ENCODE results near the gene FSCN2. TPM values are rescaled to one million over a fixed set of nuclear protein-coding genes. Genes with fewer than 3 reads are reported as not detected.
A peak's percentile ranks its signal among the peaks of the same experiment; 100 is the strongest.

The FSCN2 gene
- total RNA-seq, 1 experiment from 2014 or later = 0.62 TPM

GRCh38 chr17:81552244-81553017 is 24.3 kb downstream of the FSCN2 start, which contains the start of gene FAAP100:
TSS of gene FAAP100 (minus strand) at chr17:81552353. CDS start at chr17:81552330, 23 bp downstream.
- DNase-seq (ENCODE audit: extremely low read depth, low read depth) = peak; percentile 77

DNA sequence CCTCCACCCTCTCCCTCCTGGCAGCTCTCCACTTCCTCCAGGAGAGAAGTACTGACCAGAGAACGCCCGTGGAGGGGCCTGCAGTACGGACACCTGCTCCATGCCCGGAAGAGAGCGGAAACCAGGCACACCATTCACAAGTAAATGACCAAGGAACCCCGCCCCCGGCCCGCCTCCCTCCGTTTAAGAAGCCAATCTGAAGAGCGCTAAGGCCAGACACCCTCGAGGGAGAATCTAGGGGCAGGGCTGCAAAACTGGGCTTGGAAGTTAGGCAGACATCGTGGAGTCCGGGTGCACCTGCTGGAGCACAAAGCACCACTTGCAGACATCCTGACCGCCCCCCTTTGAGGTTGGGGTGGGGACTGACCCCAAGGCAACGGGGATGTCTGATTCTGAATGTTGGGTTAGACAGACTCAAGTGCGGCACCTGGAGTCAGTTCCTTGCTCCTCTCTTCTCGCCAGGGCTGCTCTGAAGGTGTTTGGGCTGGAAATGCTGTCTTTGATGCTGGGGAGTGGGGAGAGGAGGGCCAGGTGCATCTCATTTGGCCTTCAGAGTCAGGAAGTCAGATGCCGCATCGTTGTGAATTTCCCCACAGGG is 24.9 kb downstream of the FSCN2 start:
- peak; percentile 81 for DNase-seq (ENCODE audit: extremely low read depth, low read depth)

DNA sequence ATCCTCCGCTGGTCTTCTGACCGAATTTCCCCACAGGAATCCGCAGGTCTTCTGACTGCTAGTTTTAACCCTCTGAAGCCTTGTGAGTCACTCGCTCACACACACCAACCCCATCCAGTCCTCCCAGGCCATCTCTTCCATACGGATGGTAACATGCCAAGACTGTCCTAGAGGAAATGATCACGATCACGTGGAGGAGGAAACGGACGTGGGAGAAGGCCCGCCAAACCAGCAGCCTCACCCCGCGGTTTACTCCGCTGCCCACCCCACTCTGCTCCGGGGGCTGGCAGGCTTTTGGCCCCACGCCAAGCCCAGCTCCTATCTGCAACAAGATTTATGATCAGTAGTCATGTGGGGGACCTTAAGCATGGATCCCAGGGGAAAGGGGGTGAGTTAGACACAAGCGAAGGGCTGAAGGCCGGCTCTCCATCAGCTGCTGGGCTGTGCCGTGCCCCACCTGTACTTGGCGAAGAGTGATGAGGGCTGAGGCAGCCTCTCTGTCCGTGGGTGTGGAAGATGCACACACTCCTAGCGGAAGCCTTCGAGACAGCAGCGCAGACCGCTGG is 25.5 kb downstream of the FSCN2 start:
- DNase-seq (ENCODE audit: extremely low read depth, low read depth) = peak; percentile 18

- DNase-seq (ENCODE audit: extremely low read depth, low read depth) = no peak
Observed at GRCh38 chr17:81556175-81556691, 28.1 kb downstream of the FSCN2 start.

DNA sequence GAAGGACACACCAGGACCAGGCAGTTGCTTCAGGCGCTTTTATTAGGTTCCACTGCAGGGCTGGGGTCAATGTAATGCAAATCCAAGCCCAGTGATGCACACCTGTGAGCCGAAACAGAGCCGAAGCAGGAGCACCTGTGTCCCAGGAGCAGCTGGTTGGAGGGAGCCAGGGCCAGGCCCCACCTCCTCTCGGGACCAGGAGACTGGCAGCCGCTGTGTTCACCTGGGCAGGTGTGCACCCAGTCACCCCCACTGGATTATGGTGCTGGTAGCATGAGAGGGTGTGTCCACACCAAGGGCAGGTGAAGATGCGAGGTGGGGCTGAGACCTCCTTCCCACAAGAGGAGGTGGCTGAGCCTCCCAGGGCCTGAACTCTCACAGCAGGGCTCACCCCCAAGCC is 28.7 kb downstream of the FSCN2 start:
- DNase-seq (ENCODE audit: extremely low read depth, low read depth) = no peak

DNA sequence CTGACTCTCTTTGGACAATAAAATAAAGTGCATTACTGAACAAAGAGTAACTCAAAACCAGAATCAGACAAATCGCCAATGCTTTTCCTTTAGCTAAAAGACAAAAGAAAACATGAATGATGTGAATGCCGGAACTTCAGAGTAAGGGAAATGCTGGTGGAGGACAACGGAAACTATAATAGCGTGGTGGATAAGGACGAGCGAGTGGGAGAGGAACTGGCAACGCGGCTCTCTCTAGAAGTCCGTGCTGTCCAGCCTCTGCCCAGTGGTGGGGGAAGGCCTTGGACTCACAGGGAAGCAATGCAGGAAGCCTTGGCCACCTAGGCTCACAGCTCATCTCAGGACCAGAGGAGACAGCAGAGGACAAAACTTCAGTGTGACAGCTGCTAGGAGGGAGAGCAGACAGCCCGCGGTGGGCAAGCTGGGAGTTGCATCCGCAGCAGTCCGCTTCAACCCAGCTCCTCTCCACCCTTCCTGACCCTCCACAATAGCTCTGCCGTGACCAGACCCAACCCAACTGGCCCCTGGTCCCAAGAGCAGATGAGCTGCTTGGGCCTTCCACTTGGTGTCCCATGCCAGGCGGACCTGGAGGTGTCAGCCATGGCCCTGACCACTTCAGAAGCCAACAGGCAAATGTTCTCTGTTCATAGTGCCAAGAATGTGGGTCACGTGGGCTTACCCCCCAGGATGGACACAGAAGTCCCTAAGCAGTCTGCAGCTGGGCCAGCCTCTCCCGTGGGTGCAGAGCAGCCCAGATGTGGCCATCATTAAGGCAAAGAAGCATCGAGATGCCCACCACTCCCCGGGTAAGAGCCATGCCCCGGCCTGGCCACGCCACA is 29.3 kb downstream of the FSCN2 start:
- DNase-seq (ENCODE audit: extremely low read depth, low read depth) = no peak

DNA sequence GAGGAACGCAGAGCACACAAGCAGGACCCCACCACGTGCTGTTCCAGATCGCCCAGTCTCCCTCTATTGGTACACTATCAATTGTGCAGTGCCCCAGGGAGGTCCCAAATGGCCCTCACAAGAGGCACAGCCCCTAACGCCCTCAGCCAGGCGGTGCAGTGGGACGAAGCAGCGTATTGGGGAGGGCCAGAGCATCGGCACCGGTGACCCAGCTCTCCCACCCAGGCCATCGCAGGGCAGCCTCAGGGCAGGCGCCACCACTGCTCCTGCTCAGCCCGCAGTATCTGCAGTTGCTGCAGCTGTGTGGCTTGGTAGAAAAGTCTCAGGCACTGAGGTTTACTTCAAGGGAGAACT is 29.9 kb downstream of the FSCN2 start:
- DNase-seq (ENCODE audit: extremely low read depth, low read depth) = no peak

GRCh38 chr17:81558941-81559806 is 31.0 kb downstream of the FSCN2 start:
- DNase-seq (ENCODE audit: extremely low read depth, low read depth) = peak; percentile 36

- no peak for DNase-seq (ENCODE audit: extremely low read depth, low read depth)
Observed at GRCh38 chr17:81561494-81561885, 33.3 kb downstream of the FSCN2 start.

GRCh38 chr17:81563861-81564586 is 35.8 kb downstream of the FSCN2 start:
- DNase-seq (ENCODE audit: extremely low read depth, low read depth) = no peak

DNA sequence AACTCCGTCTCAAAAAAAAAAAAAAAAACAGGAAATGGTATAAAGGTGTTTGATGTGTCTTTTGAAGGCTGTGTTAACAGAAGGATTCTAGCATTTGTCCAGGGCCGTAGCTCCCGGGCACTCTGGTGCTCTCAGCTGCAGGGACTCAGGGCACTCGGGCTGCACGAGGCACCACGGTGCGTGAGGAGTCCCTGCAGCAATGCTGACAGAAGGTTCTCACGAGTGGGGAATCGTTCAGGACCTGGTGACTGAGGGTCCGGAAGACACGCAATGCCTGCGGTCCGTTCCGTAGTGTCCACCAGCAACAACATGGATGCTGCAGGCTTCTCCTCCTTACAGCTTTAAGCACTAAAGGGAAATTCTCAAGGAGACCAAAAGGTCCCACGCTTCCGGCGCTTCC is 36.6 kb downstream of the FSCN2 start:
- DNase-seq (ENCODE audit: extremely low read depth, low read depth) = no peak

DNA sequence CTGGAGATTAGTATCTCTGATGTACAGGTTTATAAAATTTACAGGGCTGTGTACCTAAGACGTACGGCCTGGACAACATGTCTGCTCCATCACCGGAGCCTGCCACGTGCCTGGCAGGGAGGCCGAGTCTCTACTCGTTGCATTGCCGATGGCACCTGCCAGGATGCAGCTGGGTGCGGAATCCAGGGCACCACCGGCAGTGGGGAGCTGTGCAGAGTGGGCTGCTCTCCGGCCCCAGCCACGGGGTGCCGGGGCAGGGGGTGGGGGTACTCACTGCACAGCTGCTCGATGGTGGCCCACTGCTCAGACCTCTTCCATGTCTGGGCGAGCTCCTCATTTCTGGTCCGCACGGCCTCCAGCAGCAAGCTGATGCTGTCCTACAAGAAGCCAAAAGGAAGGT is 37.1 kb downstream of the FSCN2 start:
- DNase-seq (ENCODE audit: extremely low read depth, low read depth) = no peak

DNA sequence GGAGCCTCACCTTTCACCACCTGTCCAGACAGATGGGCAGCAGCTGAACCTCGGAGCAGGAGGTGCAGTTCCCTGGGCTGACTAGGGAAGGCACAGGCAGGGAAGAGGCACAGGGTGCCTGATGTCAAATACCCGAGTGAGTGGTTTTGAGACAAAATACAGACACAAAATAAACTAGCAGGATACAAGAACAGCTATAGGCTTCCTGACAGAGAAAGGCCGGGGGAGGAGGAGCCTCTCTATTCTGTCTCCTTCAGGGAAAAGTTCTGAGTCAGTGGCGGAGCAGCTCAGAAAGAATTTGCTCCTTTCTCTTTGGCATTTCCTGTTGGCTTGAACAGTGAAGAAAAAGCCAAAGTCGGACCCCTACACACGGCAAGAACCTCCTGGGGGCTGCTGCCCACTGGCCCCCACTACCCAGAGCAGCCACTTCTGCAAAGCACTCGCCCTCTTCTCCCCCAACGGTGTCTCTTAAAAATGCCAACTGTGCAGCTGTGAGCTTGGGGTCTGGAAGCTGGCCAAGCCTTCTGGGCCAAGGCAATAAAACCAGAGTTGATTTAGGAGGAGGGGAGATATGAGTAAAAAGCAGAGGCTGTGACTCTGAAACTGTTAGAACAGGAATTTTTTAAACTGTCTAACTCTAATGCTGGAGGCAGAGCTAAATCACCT is 38.4 kb downstream of the FSCN2 start:
- DNase-seq (ENCODE audit: extremely low read depth, low read depth) = peak; percentile 41

DNA sequence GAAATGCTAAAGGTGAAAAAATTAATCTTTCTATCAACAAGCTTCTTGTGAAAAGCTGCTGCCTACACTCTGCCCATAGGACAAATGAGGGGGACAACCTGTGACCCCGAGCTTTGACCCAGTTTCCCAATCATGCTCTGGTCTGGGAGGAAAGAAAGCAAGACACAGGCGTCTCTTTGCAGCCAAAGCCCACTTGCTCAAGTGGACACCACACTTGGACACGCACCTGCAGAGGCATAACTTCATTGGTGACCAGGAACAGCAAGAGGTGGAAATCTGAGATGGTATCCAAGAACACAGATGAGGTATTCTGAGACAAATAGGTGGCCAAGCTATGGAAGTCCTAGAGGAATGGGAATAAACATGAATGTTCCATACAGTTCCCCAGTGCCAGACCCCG is 39.0 kb downstream of the FSCN2 start:
- no peak for DNase-seq (ENCODE audit: extremely low read depth, low read depth)

DNA sequence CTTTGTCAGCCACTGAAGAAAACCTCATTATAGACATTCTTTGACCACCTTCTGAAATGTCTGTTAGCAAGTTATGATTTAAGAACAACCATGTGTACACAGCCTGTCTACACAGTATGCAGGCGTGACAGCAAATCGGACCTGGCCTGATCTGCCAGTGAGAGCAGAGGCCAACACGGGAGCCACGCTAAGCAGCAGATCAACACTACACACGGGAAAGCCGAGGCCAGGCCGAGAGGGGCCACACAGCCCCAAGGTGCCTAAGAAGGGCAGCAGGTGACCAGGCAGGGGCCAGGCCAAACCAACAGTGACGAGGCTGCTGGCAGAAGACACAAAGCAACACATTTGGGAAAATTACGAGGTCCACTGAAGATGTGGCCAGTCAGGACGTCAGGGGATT is 40.2 kb downstream of the FSCN2 start:
- DNase-seq (ENCODE audit: extremely low read depth, low read depth) = no peak

DNA sequence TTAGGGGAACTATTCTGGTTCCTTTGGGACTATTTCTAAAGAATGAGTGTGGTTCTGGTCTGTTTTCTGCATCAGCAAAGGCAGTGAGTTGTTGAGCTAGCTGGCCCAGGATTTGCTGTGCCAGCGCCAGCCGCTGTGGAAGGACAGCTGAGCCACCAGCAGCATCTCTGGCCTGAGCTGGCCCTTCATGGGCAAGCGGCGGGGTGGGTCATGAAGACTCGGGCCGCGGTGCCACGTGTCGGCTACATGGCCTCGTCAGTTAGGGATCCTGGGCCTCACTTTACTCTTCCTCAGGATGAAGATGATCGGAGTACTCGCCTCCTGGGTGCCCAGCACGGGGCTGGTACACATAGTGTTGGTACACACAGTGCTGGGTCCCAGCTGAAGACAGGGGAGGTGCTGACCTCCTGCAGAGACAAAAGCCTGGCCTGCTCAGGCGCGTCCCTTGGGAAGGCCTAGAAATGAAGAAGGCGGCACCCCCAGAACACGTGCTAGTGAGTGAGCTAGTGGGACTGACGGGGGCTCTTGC is 41.9 kb downstream of the FSCN2 start:
- DNase-seq (ENCODE audit: extremely low read depth, low read depth) = no peak

DNA sequence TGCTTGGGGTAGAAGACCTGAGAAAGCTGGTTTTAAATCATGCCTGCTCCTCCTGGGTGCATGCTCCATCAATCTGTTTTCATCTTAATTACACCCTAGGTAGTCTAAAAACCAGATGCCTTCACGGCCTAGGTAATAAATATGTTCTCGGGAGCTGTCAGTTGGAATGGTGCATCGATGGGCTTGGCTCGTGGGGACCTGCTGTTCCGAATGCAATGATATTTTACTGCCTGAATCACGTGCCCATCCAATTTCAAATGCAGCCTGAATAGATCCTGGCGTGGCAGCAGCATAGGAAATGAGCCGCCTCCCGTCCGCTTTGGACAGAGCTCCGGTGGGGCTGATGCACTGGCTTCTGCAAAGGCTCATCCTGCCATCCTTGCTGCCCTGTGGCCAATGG is 42.8 kb downstream of the FSCN2 start:
- DNase-seq (ENCODE audit: extremely low read depth, low read depth) = no peak

DNA sequence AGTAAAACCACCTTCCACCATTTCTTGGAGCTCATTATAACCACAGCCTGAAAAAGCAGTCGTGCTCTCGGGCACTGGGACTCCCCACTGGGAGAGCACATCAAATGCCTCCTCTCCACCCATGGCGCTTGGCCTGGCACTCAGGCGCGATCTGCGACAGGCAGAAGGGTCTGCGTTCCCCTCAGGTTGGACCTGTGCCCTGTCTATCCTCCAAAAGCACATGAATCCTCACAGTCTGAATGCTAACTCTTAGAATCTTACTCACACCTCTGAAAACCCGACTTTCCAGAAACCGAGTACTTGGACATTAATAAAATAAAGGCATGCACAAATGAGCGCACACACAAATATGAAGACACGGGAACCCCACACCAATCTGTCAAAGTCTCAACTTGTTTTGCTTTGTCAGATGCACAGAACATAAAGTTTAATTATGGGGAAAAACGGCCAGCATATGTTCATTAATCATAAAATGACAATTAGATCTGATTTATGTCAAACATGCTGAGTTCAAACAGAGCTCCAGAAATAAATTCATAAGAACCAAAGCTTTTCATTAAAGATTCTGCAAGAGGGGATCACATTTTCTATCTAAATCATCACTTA is 44.5 kb downstream of the FSCN2 start:
- no peak for DNase-seq (ENCODE audit: extremely low read depth, low read depth)

Data from NCI-H460 (cell line).